Measurements from ENCODE around the gene DHX57. TPM values are rescaled to one million over a fixed set of nuclear protein-coding genes. Genes with fewer than 3 reads are reported as not detected.

DHX57 gene
- total RNA-seq, 1 experiment from 2014 or later = 27.5 TPM

- Mint-ChIP-seq H3K36me3 (ENCODE audit: insufficient read depth in 1 of 3, low read depth in 3 of 3) (peaks cover 13 to 61% (median 47%) of the 10 kb centered on the region in 3 experiments; a peak in 6 of 7 replicates), H3K4me3 (no peak overlapping the region), H3K27me3 (ENCODE audit: low read depth) (no peaks in the 10 kb centered on the region), H3K4me1 (no peaks in the 10 kb centered on the region), H3K9me3 (no peaks in the 10 kb centered on the region), H3K27ac (no peak overlapping the region; a peak in 1 of 7 replicates)
- H3K9ac ChIP-seq (ENCODE audit: extremely low read depth, insufficient read length, low read length) = no peak overlapping the region
- no peak overlapping the region for H3K18ac ChIP-seq (ENCODE audit: insufficient read length, low read depth, low read length)
- no peak overlapping the region for H4K91ac ChIP-seq (ENCODE audit: insufficient read length, low read depth, low read length)
- H2BK12ac ChIP-seq (ENCODE audit: insufficient read length, low read depth, low read length) = no peak overlapping the region
- no peak for DNase-seq
- no peak overlapping the region for H3K14ac ChIP-seq (ENCODE audit: insufficient read depth, low read length)
- H3K27ac ChIP-seq (ENCODE audit: insufficient read length, low read depth, low read length) = no peak overlapping the region
- WGBS (ENCODE audit: extremely low coverage, insufficient read length, low lambda C conversion rate) = no CpG with 5 or more reads among the region's 4 CpGs
- no peak overlapping the region for H3K4ac ChIP-seq (ENCODE audit: low read depth, low read length)
- no peaks in the 10 kb centered on the region for H3K79me1 ChIP-seq (ENCODE audit: insufficient read depth, low read depth, low read length, poor library complexity, severe bottlenecking)
- no peak overlapping the region for H3K56ac ChIP-seq (ENCODE audit: insufficient read length, low read depth, low read length)
- H2BK15ac ChIP-seq (ENCODE audit: low read depth, low read length) = no peak overlapping the region
- H4K5ac ChIP-seq (ENCODE audit: insufficient read length, low read depth, low read length) = no peak overlapping the region
- H3K9me3 ChIP-seq (ENCODE audit: control insufficient read depth, low read depth, low read length) = no peaks in the 10 kb centered on the region
- no peak overlapping the region for H3K4me2 ChIP-seq (ENCODE audit: insufficient read depth, insufficient read length, low read length)
- TF ChIP-seq, protein P1, sequence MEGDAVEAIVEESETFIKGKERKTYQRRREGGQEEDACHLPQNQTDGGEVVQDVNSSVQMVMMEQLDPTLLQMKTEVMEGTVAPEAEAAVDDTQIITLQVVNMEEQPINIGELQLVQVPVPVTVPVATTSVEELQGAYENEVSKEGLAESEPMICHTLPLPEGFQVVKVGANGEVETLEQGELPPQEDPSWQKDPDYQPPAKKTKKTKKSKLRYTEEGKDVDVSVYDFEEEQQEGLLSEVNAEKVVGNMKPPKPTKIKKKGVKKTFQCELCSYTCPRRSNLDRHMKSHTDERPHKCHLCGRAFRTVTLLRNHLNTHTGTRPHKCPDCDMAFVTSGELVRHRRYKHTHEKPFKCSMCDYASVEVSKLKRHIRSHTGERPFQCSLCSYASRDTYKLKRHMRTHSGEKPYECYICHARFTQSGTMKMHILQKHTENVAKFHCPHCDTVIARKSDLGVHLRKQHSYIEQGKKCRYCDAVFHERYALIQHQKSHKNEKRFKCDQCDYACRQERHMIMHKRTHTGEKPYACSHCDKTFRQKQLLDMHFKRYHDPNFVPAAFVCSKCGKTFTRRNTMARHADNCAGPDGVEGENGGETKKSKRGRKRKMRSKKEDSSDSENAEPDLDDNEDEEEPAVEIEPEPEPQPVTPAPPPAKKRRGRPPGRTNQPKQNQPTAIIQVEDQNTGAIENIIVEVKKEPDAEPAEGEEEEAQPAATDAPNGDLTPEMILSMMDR (conservative IDR thresholded peaks at IDR 0.05) = no peak
- H3K4me1 ChIP-seq (ENCODE audit: insufficient read depth, low read length) = no peaks in the 10 kb centered on the region
- H4K20me1 ChIP-seq (ENCODE audit: control insufficient read depth, insufficient read depth, insufficient read length) = no peaks in the 10 kb centered on the region
- no peaks in the 10 kb centered on the region for H3K79me2 ChIP-seq (ENCODE audit: insufficient read depth, low read length)
- H3T11ph ChIP-seq (ENCODE audit: low read length) = no peak overlapping the region
- no peak overlapping the region for H2BK5ac ChIP-seq (ENCODE audit: insufficient read length, low read length)
- H4K8ac ChIP-seq (replicated peaks; ENCODE audit: insufficient read length, low read depth, low read length) = no peak overlapping the region
- no peak overlapping the region for H2AFZ ChIP-seq (ENCODE audit: low read length)
- H3K23me2 ChIP-seq (ENCODE audit: insufficient read length, low read depth, low read length, poor library complexity, severe bottlenecking) = no peaks in the 10 kb centered on the region
- H2AK5ac ChIP-seq (ENCODE audit: insufficient read length, low read length) = no peak overlapping the region
- no peaks in the 10 kb centered on the region for H3K27me3 ChIP-seq (ENCODE audit: insufficient read depth, low read length)
- no peak overlapping the region for H3K23ac ChIP-seq (ENCODE audit: insufficient read length, low read depth, low read length)
- H2BK120ac ChIP-seq (ENCODE audit: low read depth, low read length, poor library complexity, severe bottlenecking) = no peak overlapping the region
- H2BK20ac ChIP-seq (ENCODE audit: low read depth, low read length, poor library complexity, severe bottlenecking) = no peak overlapping the region
Observed at GRCh38 chr2:38815936-38816335, 59.8 kb downstream of the DHX57 start.

All from H9 (cell line).